WTC11 (cell line): Measurements from ENCODE around the gene CLASP2. TPM values are rescaled to one million over a fixed set of nuclear protein-coding genes. Genes with fewer than 3 reads are reported as not detected.

Experiments
- ATAC-seq: fragments of 200-7000 bp; cut with Tn5 transposase; 2 replicates; pipeline ENCODE4 v1.10.0; 2021; ENCODE audit warnings: mild to moderate bottlenecking, moderate library complexity
- CTCF ChIA-PET: fragments of 300-600 bp; sonication (Branson Sonifier 250); formaldehyde crosslinking; loops from one replicate; lab custom pipeline; 2021; ENCODE audit warnings: antibody characterized with exemption; lab: Charles Lee
- POLR2A ChIA-PET: fragments of 350-600 bp; sonication (Branson Sonifier 250); formaldehyde crosslinking; loops from one replicate; lab custom pipeline; 2021; ENCODE audit warnings: antibody characterized with exemption; lab: Charles Lee
- DNase-seq: peaks from one replicate; pipeline ENCODE4 v3.0.0; 2021; ENCODE audit warnings: low spot score
- H3K27ac Mint-ChIP-seq: 2 replicates; pipeline ENCODE4 v1.8.0; 2021; ENCODE audit warnings: mixed read lengths
- H3K27me3 Mint-ChIP-seq: 2 replicates; pipeline ENCODE4 v1.8.0; 2021; ENCODE audit warnings: low read depth, mild to moderate bottlenecking, moderate library complexity, mixed read lengths
- H3K36me3 Mint-ChIP-seq: 2 replicates; pipeline ENCODE4 v1.8.0; 2021; ENCODE audit warnings: mixed read lengths
- H3K4me1 Mint-ChIP-seq: 2 replicates; pipeline ENCODE4 v1.8.0; 2022; ENCODE audit warnings: mixed read lengths
- H3K4me3 Mint-ChIP-seq: 2 replicates; pipeline ENCODE4 v1.8.0; 2021; ENCODE audit warnings: mild to moderate bottlenecking, moderate library complexity, mixed read lengths
- H3K9me3 Mint-ChIP-seq: 2 replicates; pipeline ENCODE4 v1.8.0; 2021; ENCODE audit warnings: mixed read lengths
- AFF4 ChIP-seq: sonication (generic); formaldehyde crosslinking; IDR thresholded peaks from 2 replicates; pipeline ENCODE4 v1.8.1; 2023; ENCODE audit warnings: mild to moderate bottlenecking, missing genetic modification reagents, borderline replicate concordance
- ATF1 ChIP-seq: sonication (generic); formaldehyde crosslinking; IDR thresholded peaks from 2 replicates; pipeline ENCODE4 v1.8.1; 2023; ENCODE audit warnings: mild to moderate bottlenecking, moderate library complexity, missing genetic modification reagents
- CDX4 ChIP-seq: fragments of 250-450 bp; sonication (Bioruptor Pico); IDR thresholded peaks from 2 replicates; pipeline ENCODE4 v1.9.0; 2021; ENCODE audit warnings: moderate library complexity, mild to moderate bottlenecking, inconsistent platforms, borderline replicate concordance
- ERG ChIP-seq: fragments of 250-450 bp; sonication (Bioruptor Pico); IDR thresholded peaks from 2 replicates; pipeline ENCODE4 v1.8.0; 2021; ENCODE audit warnings: mild to moderate bottlenecking
- FOXP1 ChIP-seq: sonication (generic); formaldehyde crosslinking; IDR thresholded peaks from 2 replicates; pipeline ENCODE4 v1.8.0; 2022; ENCODE audit warnings: missing genetic modification reagents, mild to moderate bottlenecking, moderate library complexity, borderline replicate concordance
- HMGA2 ChIP-seq: fragments of 250-450 bp; sonication (Bioruptor Pico); IDR thresholded peaks from 2 replicates; pipeline ENCODE4 v1.4.0; 2021; ENCODE audit warnings: mild to moderate bottlenecking, moderate library complexity
- HMGXB4 ChIP-seq: sonication (generic); formaldehyde crosslinking; IDR thresholded peaks from 2 replicates; pipeline ENCODE4 v1.8.1; 2023; ENCODE audit warnings: mild to moderate bottlenecking, moderate library complexity, missing genetic modification reagents
- IRF1 ChIP-seq: sonication (generic); formaldehyde crosslinking; IDR thresholded peaks from 2 replicates; pipeline ENCODE4 v1.8.0; 2023; ENCODE audit warnings: missing genetic modification reagents
- JUN ChIP-seq: sonication (generic); formaldehyde crosslinking; IDR thresholded peaks from 2 replicates; pipeline ENCODE4 v1.8.0; 2023; ENCODE audit warnings: mild to moderate bottlenecking, missing genetic modification reagents
- MAX ChIP-seq: sonication (generic); formaldehyde crosslinking; IDR thresholded peaks from 2 replicates; pipeline ENCODE4 v1.8.0; 2022; ENCODE audit warnings: mild to moderate bottlenecking, missing genetic modification reagents
- NFATC4 ChIP-seq: fragments of 250-450 bp; sonication (Bioruptor Pico); IDR thresholded peaks from 2 replicates; pipeline ENCODE4 v1.9.0; 2021; ENCODE audit warnings: mild to moderate bottlenecking
- NFE2L1 ChIP-seq: sonication (generic); formaldehyde crosslinking; IDR thresholded peaks from 2 replicates; pipeline ENCODE4 v1.8.1; 2023; ENCODE audit warnings: missing genetic modification reagents
- NFYB ChIP-seq: sonication (generic); formaldehyde crosslinking; conservative IDR thresholded peaks from 2 replicates; pipeline ENCODE4 v1.8.0; 2022; ENCODE audit warnings: low read depth, missing genetic modification reagents
- PREB ChIP-seq: sonication (generic); formaldehyde crosslinking; IDR thresholded peaks from 2 replicates; pipeline ENCODE4 v1.8.1; 2022; ENCODE audit warnings: mild to moderate bottlenecking, missing genetic modification reagents, moderate library complexity, borderline replicate concordance
- SMAD4 ChIP-seq: sonication (generic); formaldehyde crosslinking; IDR thresholded peaks from 2 replicates; pipeline ENCODE4 v1.8.0; 2022; ENCODE audit warnings: mild to moderate bottlenecking, missing genetic modification reagents
- TEAD1 ChIP-seq: sonication (generic); formaldehyde crosslinking; IDR thresholded peaks from 2 replicates; pipeline ENCODE4 v1.8.0; 2022; ENCODE audit warnings: mild to moderate bottlenecking, missing genetic modification reagents
- ZBTB21 ChIP-seq: sonication (generic); formaldehyde crosslinking; IDR thresholded peaks from 2 replicates; pipeline ENCODE4 v1.8.1; 2023; ENCODE audit warnings: mild to moderate bottlenecking, missing genetic modification reagents, borderline replicate concordance
- ZNF138 ChIP-seq: sonication (generic); formaldehyde crosslinking; conservative IDR thresholded peaks from 2 replicates; pipeline ENCODE4 v1.8.1; 2022; ENCODE audit warnings: mild to moderate bottlenecking, moderate library complexity, missing genetic modification reagents
- ZNF263 ChIP-seq: sonication (generic); formaldehyde crosslinking; IDR thresholded peaks from 2 replicates; pipeline ENCODE4 v1.8.1; 2022; ENCODE audit warnings: low read depth, mild to moderate bottlenecking, moderate library complexity, missing genetic modification reagents
- ZNF532 ChIP-seq: fragments of 250-450 bp; sonication (Bioruptor Pico); IDR thresholded peaks from 2 replicates; pipeline ENCODE4 v1.9.0; 2021; ENCODE audit warnings: mild to moderate bottlenecking, borderline replicate concordance
- ZNF671 ChIP-seq: fragments of 250-450 bp; sonication (Bioruptor Pico); IDR thresholded peaks from 2 replicates; pipeline ENCODE4 v1.8.0; 2021; ENCODE audit warnings: mild to moderate bottlenecking
- total RNA-seq: library from RNA; stranded (reverse); gene quantifications from 3 replicates; pipeline ENCODE4 v1.2.3, GENCODE V29; 2021

Gene CLASP2
- total RNA-seq, 1 experiment from 2014 or later: 56.7 TPM

- ChIA-PET POLR2A (no interaction called here), CTCF (no interaction called here)
- ATAC-seq (no peak), DNase-seq (no peak)
- Mint-ChIP-seq H3K4me3 (no peak overlapping the region), H3K27me3 (no peaks in the 10 kb centered on the region), H3K36me3 (peaks cover 3% of the 10 kb centered on the region; the same call in 1 of the 2 replicates), H3K4me1 (peaks cover 8% of the 10 kb centered on the region), H3K27ac (no peak overlapping the region), H3K9me3 (peaks cover 4% of the 10 kb centered on the region)
- TF ChIP-seq SMAD4 (CRISPR knock-in tag) (no peak), NFYB (CRISPR knock-in tag) (no peak), JUN (CRISPR knock-in tag) (no peak), HMGXB4 (CRISPR knock-in tag) (no peak), NFE2L1 (CRISPR knock-in tag) (no peak), MAX (CRISPR knock-in tag) (no peak), ZBTB21 (CRISPR knock-in tag) (no peak), TEAD1 (CRISPR knock-in tag) (no peak), ZNF138 (no peak), ZNF671 (CRISPR knock-in tag) (no peak), ATF1 (no peak), FOXP1 (CRISPR knock-in tag) (no peak), NFATC4 (CRISPR knock-in tag) (no peak), CDX4 (CRISPR knock-in tag) (no peak)
- TF ChIP-seq, all 79 proteins: peak for 0
Observed at GRCh38 chr3:33491721-33492120, 226.3 kb downstream of the CLASP2 start.

GRCh38 chr3:33490641-33491241 lies 227.3 kb downstream of the CLASP2 start:
- Mint-ChIP-seq H3K27me3 (no peaks in the 10 kb centered on the region), H3K4me3 (no peak overlapping the region), H3K4me1 (peaks cover 8% of the 10 kb centered on the region), H3K36me3 (peaks cover 7% of the 10 kb centered on the region), H3K9me3 (peaks cover 11% of the 10 kb centered on the region), H3K27ac (no peak overlapping the region)
- POLR2A ChIA-PET: no interaction called here
- CTCF ChIA-PET: interaction anchor here (0.6 to 0.7 kb wide), 2 partner anchors 11 to 63 kb away, joined by 3 read pairs; no protein-coding TSS in a partner anchor
- DNase-seq: no peak
- no peak for ATAC-seq
- TF ChIP-seq PREB (CRISPR knock-in tag): no peak
- TF ChIP-seq AFF4: no peak
- no peak for TF ChIP-seq ZNF532 (CRISPR knock-in tag)
- TF ChIP-seq ZNF263 (CRISPR knock-in tag): no peak
- no peak for TF ChIP-seq HMGA2 (CRISPR knock-in tag)
- TF ChIP-seq IRF1: no peak
- TF ChIP-seq ERG (CRISPR knock-in tag): no peak
